PFSK-1 (cell line): ENCODE results near the gene LMOD1.
A peak's percentile ranks its signal among the peaks of the same experiment; 100 is the strongest.

Source experiments
- FOXP2 ChIP-seq: optimal IDR thresholded peaks from 2 replicates; pipeline ENCODE3; 2011; ENCODE audit warnings: borderline replicate concordance, control low read depth, inconsistent platforms; ENCODE audit not compliant: insufficient read depth; ENCODE audit errors: extremely low read length, extremely low read depth
- POLR2AphosphoS5 ChIP-seq: IDR thresholded peaks from 2 replicates; pipeline ENCODE4 v1.6.1; 2012; ENCODE audit warnings: low read depth, mild to moderate bottlenecking, control low read depth, low read length, moderate library complexity
- REST ChIP-seq, 2 experiments: IDR thresholded peaks; 2 replicates each; pipeline versions ENCODE4 v1.6.1 to v1.8.0; 2011 to 2012; ENCODE audit warnings: low read depth in 2 of 2, low read length in 2 of 2, control low read depth in 1 of 2, inconsistent platforms in 1 of 2, mild to moderate bottlenecking in 1 of 2, moderate library complexity in 1 of 2; ENCODE audit not compliant: insufficient read depth in 1 of 2
- SIN3A ChIP-seq: IDR thresholded peaks from 2 replicates; pipeline ENCODE4 v1.6.1; 2012; ENCODE audit warnings: mild to moderate bottlenecking, low read length, moderate library complexity, borderline replicate concordance; ENCODE audit not compliant: insufficient read depth
- TAF1 ChIP-seq: IDR thresholded peaks from 2 replicates; pipeline ENCODE4 v1.6.1; 2012; ENCODE audit warnings: low read length, control low read depth, borderline replicate concordance; ENCODE audit not compliant: insufficient read depth

The LMOD1 gene

GRCh38 chr1:201984446-201984845, 38.1 kb upstream of the LMOD1 start:
- no peak for TF ChIP-seq TAF1
- no peak for TF ChIP-seq FOXP2
- no peak for TF ChIP-seq POLR2AphosphoS5
- TF ChIP-seq SIN3A: no peak
- no peak for TF ChIP-seq REST (IDR thresholded peaks at IDR 0.05; ENCODE audit: insufficient read depth in 1 of 2, low read depth in 2 of 2, low read length in 2 of 2)

GRCh38 chr1:201983380-201983805, 37.0 kb upstream of the LMOD1 start:
- TF ChIP-seq POLR2AphosphoS5: no peak
- no peak for TF ChIP-seq REST (IDR thresholded peaks at IDR 0.05; ENCODE audit: insufficient read depth in 1 of 2, low read depth in 2 of 2, low read length in 2 of 2)
- TF ChIP-seq TAF1: no peak
- TF ChIP-seq SIN3A: no peak
- TF ChIP-seq FOXP2: peak; percentile 62

DNA sequence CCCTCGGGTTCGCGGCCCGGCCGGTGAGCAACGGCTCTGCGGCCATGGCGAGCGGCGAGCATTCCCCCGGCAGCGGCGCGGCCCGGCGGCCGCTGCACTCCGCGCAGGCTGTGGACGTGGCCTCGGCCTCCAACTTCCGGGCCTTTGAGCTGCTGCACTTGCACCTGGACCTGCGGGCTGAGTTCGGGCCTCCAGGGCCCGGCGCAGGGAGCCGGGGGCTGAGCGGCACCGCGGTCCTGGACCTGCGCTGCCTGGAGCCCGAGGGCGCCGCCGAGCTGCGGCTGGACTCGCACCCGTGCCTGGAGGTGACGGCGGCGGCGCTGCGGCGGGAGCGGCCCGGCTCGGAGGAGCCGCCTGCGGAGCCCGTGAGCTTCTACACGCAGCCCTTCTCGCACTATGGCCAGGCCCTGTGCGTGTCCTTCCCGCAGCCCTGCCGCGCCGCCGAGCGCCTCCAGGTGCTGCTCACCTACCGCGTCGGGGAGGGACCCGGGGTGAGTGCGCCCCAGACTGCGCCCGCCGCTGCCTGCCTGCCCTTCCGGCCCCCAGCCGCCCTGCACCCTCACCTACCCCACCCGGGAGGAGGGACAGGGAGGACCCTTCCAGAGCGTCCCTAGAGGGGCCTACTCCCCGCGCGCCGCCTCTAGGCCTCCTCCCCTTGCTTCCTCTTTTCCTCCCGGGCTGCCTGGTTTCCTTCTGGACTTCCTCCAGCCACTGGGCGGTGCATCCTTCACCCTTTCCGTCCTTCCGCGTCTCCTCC, 36.5 kb upstream of the LMOD1 start, which contains the start of gene RNPEP:
TSS of gene RNPEP (plus strand) at position 26 of the 757 bp plus-strand sequence. CDS start at position 45, 19 bp downstream.
- peak; percentile 48; the same call in 1 of the 2 replicates for TF ChIP-seq POLR2AphosphoS5
- TF ChIP-seq REST (IDR thresholded peaks at IDR 0.05; ENCODE audit: insufficient read depth in 1 of 2, low read depth in 2 of 2, low read length in 2 of 2): no peak
- peak; percentile 70; the same call in 1 of the 2 replicates for TF ChIP-seq TAF1
- TF ChIP-seq FOXP2: no peak
- peak; percentile 84; the same call in 1 of the 2 replicates for TF ChIP-seq SIN3A

DNA sequence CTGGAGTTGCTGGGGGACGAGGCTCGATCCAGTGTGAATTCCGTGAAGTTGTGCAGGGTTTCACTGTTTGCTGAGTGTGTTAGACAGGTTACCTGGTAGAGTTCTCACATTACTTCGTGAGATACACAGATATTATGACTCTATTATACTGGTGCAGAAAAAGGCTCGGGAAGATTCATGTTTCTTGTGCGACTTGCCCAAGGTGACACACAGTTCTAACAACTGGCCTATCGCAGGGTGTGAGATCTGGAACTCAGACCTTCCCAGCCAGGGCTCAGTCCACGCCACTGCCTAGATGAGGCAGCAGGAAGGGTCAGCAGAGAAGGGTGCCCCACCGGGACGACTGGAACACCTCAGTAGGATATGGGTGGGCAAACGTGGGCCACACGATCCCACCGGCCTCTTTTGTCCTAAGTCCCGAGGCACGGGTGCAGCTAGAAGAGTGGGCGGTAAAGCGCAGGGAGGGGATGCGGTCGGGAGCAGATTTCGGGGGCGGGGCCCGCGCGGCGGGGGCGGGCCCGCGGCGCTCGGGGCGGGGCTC, 35.8 kb upstream of the LMOD1 start:
- no peak for TF ChIP-seq TAF1
- no peak for TF ChIP-seq REST (IDR thresholded peaks at IDR 0.05; ENCODE audit: insufficient read depth in 1 of 2, low read depth in 2 of 2, low read length in 2 of 2)
- no peak for TF ChIP-seq FOXP2
- no peak for TF ChIP-seq SIN3A
- TF ChIP-seq POLR2AphosphoS5: no peak
